ENCODE results near the gene ARL8B.

ARL8B gene

GRCh38 chr3:5187920-5188418, 65.9 kb downstream of the ARL8B start:
- peak; percentile 49 for DNase-seq (ENCODE audit: low read depth)

GRCh38 chr3:5188419-5189221, 66.5 kb downstream of the ARL8B start:
- peak; percentile 25 for DNase-seq (ENCODE audit: low read depth)

GRCh38 chr3:5190147-5190791, 68.2 kb downstream of the ARL8B start:
- no peak for DNase-seq (ENCODE audit: low read depth)

- no peak for DNase-seq (ENCODE audit: low read depth)
Measured at GRCh38 chr3:5191555-5192304, 69.6 kb downstream of the ARL8B start.

GRCh38 chr3:5192571-5193365, 70.7 kb downstream of the ARL8B start:
- no peak for DNase-seq (ENCODE audit: low read depth)

- no peak for DNase-seq (ENCODE audit: low read depth)
Measured at GRCh38 chr3:5194341-5194740, 72.2 kb downstream of the ARL8B start.

- peak; percentile 26 for DNase-seq (ENCODE audit: low read depth)
Measured at GRCh38 chr3:5194801-5195509, 72.9 kb downstream of the ARL8B start.

- DNase-seq (ENCODE audit: low read depth): no peak
Measured at GRCh38 chr3:5195605-5196004, 73.5 kb downstream of the ARL8B start.

GRCh38 chr3:5197022-5197421, 74.9 kb downstream of the ARL8B start:
- DNase-seq (ENCODE audit: low read depth): no peak

GRCh38 chr3:5197470-5198312, 75.6 kb downstream of the ARL8B start:
- DNase-seq (ENCODE audit: low read depth): no peak

GRCh38 chr3:5198313-5198677, 76.2 kb downstream of the ARL8B start:
- DNase-seq (ENCODE audit: low read depth): no peak

- no peak for DNase-seq (ENCODE audit: low read depth)
Measured at GRCh38 chr3:5198986-5199731, 77.1 kb downstream of the ARL8B start.

GRCh38 chr3:5201536-5201935, 79.4 kb downstream of the ARL8B start:
- no peak for DNase-seq (ENCODE audit: low read depth)

- DNase-seq (ENCODE audit: low read depth): no peak
Measured at GRCh38 chr3:5202222-5202621, 80.1 kb downstream of the ARL8B start.

- DNase-seq (ENCODE audit: low read depth): no peak
Measured at GRCh38 chr3:5205165-5205941, 83.3 kb downstream of the ARL8B start.

GRCh38 chr3:5210926-5211325, 88.8 kb downstream of the ARL8B start:
- DNase-seq (ENCODE audit: low read depth): no peak

GRCh38 chr3:5212628-5213573, 90.8 kb downstream of the ARL8B start:
- no peak for DNase-seq (ENCODE audit: low read depth)

GRCh38 chr3:5213574-5213966, 91.5 kb downstream of the ARL8B start:
- no peak for DNase-seq (ENCODE audit: low read depth)
